Activated CD4-positive, alpha-beta memory T cell treated with anti-CD3 and anti-CD28 coated beads for 36 hours (primary cell): Measurements from ENCODE around the gene CLCN6. TPM values are rescaled to one million over a fixed set of nuclear protein-coding genes. Genes with fewer than 3 reads are reported as not detected.

Experiments
- CTCF ChIA-PET: fragments of 350-600 bp; sonication (Branson Sonifier 250); formaldehyde crosslinking; loops from one replicate; lab custom pipeline; 2021; ENCODE audit warnings: antibody characterized with exemption, inconsistent platforms; lab: Charles Lee
- POLR2A ChIA-PET: fragments of 350-600 bp; sonication (Branson Sonifier 250); formaldehyde crosslinking; loops from one replicate; lab custom pipeline; 2021; ENCODE audit warnings: antibody characterized with exemption; lab: Charles Lee
- DNase-seq: peaks from one replicate; pipeline ENCODE4 v3.0.0-alpha.2; 2020
- H3K27ac Mint-ChIP-seq: one replicate; pipeline ENCODE4 v1.8.0; 2021; ENCODE audit warnings: mixed read lengths
- H3K27me3 Mint-ChIP-seq: one replicate; pipeline ENCODE4 v1.8.0; 2021; ENCODE audit warnings: mixed read lengths
- H3K36me3 Mint-ChIP-seq: one replicate; pipeline ENCODE4 v1.8.0; 2021; ENCODE audit warnings: mixed read lengths
- H3K4me1 Mint-ChIP-seq: one replicate; pipeline ENCODE4 v1.8.0; 2021; ENCODE audit warnings: low read depth, mixed read lengths
- H3K4me3 Mint-ChIP-seq: one replicate; pipeline ENCODE4 v1.8.0; 2021; ENCODE audit warnings: mild to moderate bottlenecking, mixed read lengths
- H3K9me3 Mint-ChIP-seq: one replicate; pipeline ENCODE4 v1.8.0; 2021; ENCODE audit warnings: mixed read lengths
- intact Hi-C: fragments of 100-400 bp; cut with micrococcal nuclease; formaldehyde crosslinking; loops from one replicate; pipeline ENCODE4 v1.15.1; 2023
- total RNA-seq, 2 experiments: library from RNA; stranded (reverse); gene quantifications; one replicate each; pipeline ENCODE4 v1.2.3, GENCODE V29; 2021

The CLCN6 gene
- total RNA-seq, 2 experiments from 2014 or later, result 11.3 to 11.6 TPM

GRCh38 chr1:11839727-11840705 lies 34.0 kb downstream of the CLCN6 start:
- Mint-ChIP-seq H3K4me1 (no peaks in the 10 kb centered on the region), H3K27me3 (no peaks in the 10 kb centered on the region), H3K27ac (no peak overlapping the region), H3K9me3 (no peaks in the 10 kb centered on the region), H3K4me3 (no peak overlapping the region), H3K36me3 (peaks cover 44% of the 10 kb centered on the region)
- intact Hi-C loops, result loop anchor here (10.0 kb wide), 1 partner anchor 135 kb away; no protein-coding TSS in a partner anchor
- ChIA-PET POLR2A (interaction anchor here (1.9 to 2.2 kb wide), 2 partner anchors 68 kb away, joined by 9 to 19 read pairs; no protein-coding TSS in a partner anchor), CTCF (interaction anchor here (1.2 to 2.2 kb wide), 3 partner anchors 12 to 285 kb away, joined by 3 to 11 read pairs (median 4); no protein-coding TSS in a partner anchor)
- DNase-seq, result no peak

- Mint-ChIP-seq H3K27ac (no peak overlapping the region), H3K27me3 (no peaks in the 10 kb centered on the region), H3K4me3 (no peak overlapping the region), H3K9me3 (no peaks in the 10 kb centered on the region), H3K36me3 (peaks cover 44% of the 10 kb centered on the region), H3K4me1 (no peaks in the 10 kb centered on the region)
- ChIA-PET POLR2A (interaction anchor here (0.5 to 1.9 kb wide), 2 partner anchors 66 to 259 kb away, joined by 4 to 9 read pairs; no protein-coding TSS in a partner anchor), CTCF (interaction anchor here (1.3 kb wide), 1 partner anchor 55 kb away, joined by 3 read pairs; no protein-coding TSS in a partner anchor)
- intact Hi-C loops, result no loop called here
- DNase-seq, result no peak
Measured at GRCh38 chr1:11841245-11842153, 35.5 kb downstream of the CLCN6 start.

DNA sequence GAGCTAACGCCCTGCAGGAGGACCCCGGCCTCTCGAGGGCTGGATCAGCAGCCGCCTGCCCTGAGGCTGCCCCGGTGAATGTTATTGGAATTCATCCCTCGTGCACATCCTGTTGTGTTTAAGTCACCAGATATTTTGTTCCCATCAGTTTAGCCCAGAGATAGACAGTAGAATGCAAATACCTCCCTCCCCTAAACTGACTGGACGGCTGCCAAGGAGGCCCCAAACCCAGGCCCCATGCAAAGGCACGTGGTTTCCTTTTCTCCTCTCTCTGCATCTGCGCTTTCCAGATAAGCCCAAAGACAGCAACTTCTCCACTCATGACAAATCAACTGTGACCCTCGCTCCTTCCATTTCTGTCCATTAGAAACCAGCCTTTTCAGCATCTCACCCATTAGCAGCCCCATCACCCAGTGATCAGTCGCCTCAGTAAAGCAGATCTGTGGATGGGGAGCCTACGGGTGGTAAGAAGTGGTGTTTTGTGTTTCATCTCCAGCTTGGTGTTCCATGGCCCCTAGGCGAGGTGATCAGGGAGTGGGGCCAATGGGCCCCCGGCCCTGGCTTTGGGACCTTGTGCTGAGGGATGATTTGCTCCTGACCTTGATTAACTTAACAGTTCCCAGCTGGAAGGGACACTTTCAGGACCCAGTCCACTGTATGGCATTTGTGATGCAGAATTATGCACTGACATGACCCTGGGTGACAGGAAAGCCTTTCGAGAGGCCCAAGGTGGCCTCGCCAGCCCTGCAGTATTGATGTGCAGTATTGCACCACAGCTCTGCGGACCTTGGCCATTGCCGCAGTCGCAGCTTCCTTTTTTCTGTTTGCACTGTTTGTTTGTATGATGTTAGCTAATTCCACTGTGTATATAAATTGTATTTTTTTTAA lies 36.4 kb downstream of the CLCN6 start:
- Mint-ChIP-seq H3K4me3 (no peak overlapping the region), H3K9me3 (no peaks in the 10 kb centered on the region), H3K27ac (no peak overlapping the region), H3K36me3 (peaks cover 44% of the 10 kb centered on the region), H3K4me1 (no peaks in the 10 kb centered on the region), H3K27me3 (no peaks in the 10 kb centered on the region)
- no peak for DNase-seq
- POLR2A ChIA-PET, result interaction anchor here (1.6 to 1.9 kb wide), 2 partner anchors 65 kb away, joined by 5 to 9 read pairs; no protein-coding TSS in a partner anchor
- intact Hi-C loops, result no loop called here
- CTCF ChIA-PET, result no interaction called here

DNA sequence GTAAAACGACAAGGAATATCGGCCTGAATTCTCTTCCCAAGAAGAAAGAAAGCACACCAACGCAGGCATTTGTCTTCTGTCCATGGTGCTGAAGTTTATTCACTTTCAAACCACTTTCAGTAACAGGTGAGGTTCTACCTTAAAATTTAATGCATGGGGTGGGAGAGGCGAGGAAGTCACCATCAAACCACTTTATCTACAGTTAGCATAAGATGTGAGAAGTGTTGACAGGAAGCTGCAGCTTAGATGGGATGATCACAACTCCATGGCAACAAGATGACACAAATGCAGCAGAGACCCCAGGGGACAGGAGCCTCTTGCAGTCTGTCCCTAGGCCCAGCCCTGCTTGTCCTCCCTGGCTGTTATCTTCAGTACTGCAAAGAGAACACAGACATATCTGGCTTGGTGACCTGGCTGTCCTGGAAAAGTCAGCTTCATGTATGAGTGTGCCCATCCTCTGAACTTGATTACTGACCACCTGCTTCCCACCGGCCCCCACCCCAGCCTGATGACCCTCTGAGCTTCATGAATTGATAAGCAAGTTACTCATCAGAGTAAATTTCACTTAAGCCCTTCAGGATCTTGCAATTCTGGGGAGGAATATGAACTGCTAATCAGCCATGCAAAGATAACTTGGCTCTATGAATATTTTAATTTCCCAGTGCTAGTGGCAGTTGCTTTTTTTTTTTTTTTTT lies 39.8 kb downstream of the CLCN6 start:
- Mint-ChIP-seq H3K27me3 (no peaks in the 10 kb centered on the region), H3K4me1 (no peaks in the 10 kb centered on the region), H3K9me3 (no peaks in the 10 kb centered on the region), H3K27ac (no peak overlapping the region), H3K4me3 (no peak overlapping the region), H3K36me3 (peaks cover 26% of the 10 kb centered on the region)
- intact Hi-C loops, result no loop called here
- CTCF ChIA-PET, result no interaction called here
- POLR2A ChIA-PET, result no interaction called here
- DNase-seq, result no peak

DNA sequence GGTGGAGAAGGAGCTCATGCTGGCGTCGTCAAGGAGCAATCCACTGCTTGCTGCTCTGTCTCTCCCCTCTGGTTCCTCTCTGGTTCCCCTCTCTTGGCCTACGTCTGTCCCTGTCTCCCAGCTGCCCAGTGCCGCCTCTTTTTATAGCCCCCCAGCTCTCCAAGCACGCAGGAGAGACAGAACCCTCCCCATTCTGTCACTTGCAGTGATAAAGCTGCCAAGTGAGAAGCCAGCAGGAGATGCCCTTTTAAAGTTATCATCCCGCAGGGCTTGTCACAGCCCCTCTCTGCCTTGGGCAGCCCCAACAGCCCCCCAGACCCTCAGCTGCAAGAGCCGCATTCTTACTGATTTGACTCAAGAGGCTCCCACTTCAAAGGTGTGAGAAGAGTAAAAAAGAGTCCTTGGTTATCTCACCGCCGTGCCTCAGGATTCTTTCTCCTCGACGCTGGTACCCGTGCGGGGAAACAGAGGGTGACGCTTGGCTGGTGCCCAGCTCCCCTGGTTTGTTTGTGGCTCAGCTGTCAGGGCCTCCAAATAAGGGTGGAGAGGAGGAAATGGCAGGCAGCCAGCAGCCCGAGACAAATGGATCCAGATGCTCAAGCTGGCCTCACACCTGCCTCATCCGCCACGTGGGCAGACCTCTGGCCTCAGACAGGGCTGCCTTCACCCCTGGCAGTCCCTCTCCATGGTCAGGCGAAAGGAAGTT lies 41.8 kb downstream of the CLCN6 start, which contains the start of gene NPPA:
NPPA (minus strand) TSS at position 117 of the 706 bp plus-strand sequence; CDS start at position 18, 99 bp downstream.
- no peak within 1 kb of the TSS for H3K27ac Mint-ChIP-seq
- H3K36me3 Mint-ChIP-seq, result peaks cover 16% of the 10 kb centered on the region
- no peak within 1 kb of the TSS for H3K4me3 Mint-ChIP-seq
- DNase-seq, result no peak
- ChIA-PET CTCF (interaction anchor here (1.2 kb wide), 1 partner anchor 9 kb away, joined by 4 read pairs; no protein-coding TSS in a partner anchor), POLR2A (no interaction called here)
- H3K4me1 Mint-ChIP-seq, result no peaks in the 10 kb centered on the region
- intact Hi-C loops, result no loop called here
- H3K27me3 Mint-ChIP-seq, result peaks cover 6% of the 10 kb centered on the region
- no peaks in the 10 kb centered on the region for H3K9me3 Mint-ChIP-seq

- H3K4me1 Mint-ChIP-seq, result no peaks in the 10 kb centered on the region
- no peak overlapping the region for H3K27ac Mint-ChIP-seq
- H3K4me3 Mint-ChIP-seq, result no peak overlapping the region
- ChIA-PET CTCF (interaction anchor here (1.2 kb wide), 1 partner anchor 10 kb away, joined by 4 read pairs; no protein-coding TSS in a partner anchor), POLR2A (no interaction called here)
- peaks cover 10% of the 10 kb centered on the region for H3K27me3 Mint-ChIP-seq
- no peak for DNase-seq
- no peaks in the 10 kb centered on the region for H3K9me3 Mint-ChIP-seq
- intact Hi-C loops, result no loop called here
- peaks cover 16% of the 10 kb centered on the region for H3K36me3 Mint-ChIP-seq
Measured at GRCh38 chr1:11848373-11848700, 42.3 kb downstream of the CLCN6 start.

DNA sequence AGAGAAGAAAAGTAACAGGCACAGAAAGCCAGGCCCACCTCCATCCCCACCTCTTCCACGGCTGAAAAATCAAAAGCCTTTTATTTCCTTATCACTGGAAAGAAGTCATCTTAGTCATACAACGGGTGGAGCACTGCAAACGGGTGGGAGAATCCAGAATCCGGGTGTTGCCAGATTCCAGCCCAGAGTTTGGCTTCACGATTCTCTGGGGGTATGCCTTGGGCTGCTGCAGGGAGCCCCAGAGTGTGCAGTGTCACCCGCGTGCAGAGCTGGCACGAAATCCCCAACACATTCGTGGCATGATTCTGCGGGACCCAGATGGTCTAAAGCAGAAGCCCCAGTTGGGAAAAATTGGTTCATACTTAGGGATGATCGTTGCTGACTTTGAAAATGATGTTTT lies 44.2 kb downstream of the CLCN6 start:
- CTCF ChIA-PET, result no interaction called here
- Mint-ChIP-seq H3K9me3 (no peaks in the 10 kb centered on the region), H3K27me3 (peaks cover 18% of the 10 kb centered on the region), H3K36me3 (peaks cover 5% of the 10 kb centered on the region), H3K4me1 (no peaks in the 10 kb centered on the region), H3K4me3 (no peak overlapping the region), H3K27ac (no peak overlapping the region)
- intact Hi-C loops, result no loop called here
- DNase-seq, result no peak
- POLR2A ChIA-PET, result no interaction called here

- H3K9me3 Mint-ChIP-seq, result no peaks in the 10 kb centered on the region
- CTCF ChIA-PET, result no interaction called here
Measured at GRCh38 chr1:11851180-11851579, 45.2 kb downstream of the CLCN6 start.

GRCh38 chr1:11854519-11854918 lies 48.5 kb downstream of the CLCN6 start:
- peaks cover 41% of the 10 kb centered on the region for H3K27me3 Mint-ChIP-seq
- no peak for DNase-seq
- CTCF ChIA-PET, result interaction anchor here (0.9 kb wide), 1 partner anchor 176 kb away, joined by 4 read pairs; no protein-coding TSS in a partner anchor
- intact Hi-C loops, result no loop called here
- no peak overlapping the region for H3K27ac Mint-ChIP-seq
- POLR2A ChIA-PET, result no interaction called here
- no peaks in the 10 kb centered on the region for H3K36me3 Mint-ChIP-seq
- H3K9me3 Mint-ChIP-seq, result no peaks in the 10 kb centered on the region
- no peak overlapping the region for H3K4me3 Mint-ChIP-seq
- H3K4me1 Mint-ChIP-seq, result no peaks in the 10 kb centered on the region

More at GRCh38 chr1:11851180-11851579, 45.2 kb downstream of the CLCN6 start:
- no peaks in the 10 kb centered on the region for H3K36me3 Mint-ChIP-seq
- H3K4me1 Mint-ChIP-seq, result no peaks in the 10 kb centered on the region
- no peak for DNase-seq
- POLR2A ChIA-PET, result no interaction called here
- H3K27ac Mint-ChIP-seq, result no peak overlapping the region
- no peak overlapping the region for H3K4me3 Mint-ChIP-seq
- H3K27me3 Mint-ChIP-seq, result peaks cover 18% of the 10 kb centered on the region
- intact Hi-C loops, result no loop called here

GRCh38 chr1:11855430-11855829 lies 49.4 kb downstream of the CLCN6 start:
- Mint-ChIP-seq H3K27ac (no peak overlapping the region), H3K9me3 (no peaks in the 10 kb centered on the region), H3K4me1 (no peaks in the 10 kb centered on the region), H3K4me3 (no peak overlapping the region), H3K36me3 (no peaks in the 10 kb centered on the region), H3K27me3 (peaks cover 49% of the 10 kb centered on the region)
- no peak for DNase-seq
- ChIA-PET POLR2A (interaction anchor here (0.7 to 1.4 kb wide), 2 partner anchors 14 to 53 kb away, joined by 4 read pairs; no protein-coding TSS in a partner anchor), CTCF (no interaction called here)
- intact Hi-C loops, result no loop called here
